Breast epithelium (tissue), 4 donors: ENCODE measurements around the gene ENHO. TPM values are rescaled to one million over a fixed set of nuclear protein-coding genes. Genes with fewer than 3 reads are reported as not detected.

Experiments used
- DNase-seq, 2 donors: peaks; one replicate each; pipeline ENCODE4 v3.0.0-alpha.2; 2019; ENCODE audit warnings: low spot score in 2 of 2
- H3K27ac ChIP-seq, 2 donors: fragments of 200-600 bp; sonication (generic) in 1 of 2; one replicate each; pipeline ENCODE4 v1.5.1; 2016 to 2019; ENCODE audit warnings: mild to moderate bottlenecking in 1 of 2
- H3K27me3 ChIP-seq, 2 donors: fragments of 200-600 bp; sonication (generic) in 1 of 2; one replicate each; pipeline versions ENCODE4 v1.5.1 to v1.6.0; 2017 to 2019; ENCODE audit warnings: control low read depth in 1 of 2, mild to moderate bottlenecking in 1 of 2
- H3K36me3 ChIP-seq: fragments of 200-600 bp; one replicate; pipeline ENCODE4 v1.5.1; 2019
- H3K4me1 ChIP-seq, 2 donors: fragments of 200-600 bp; sonication (generic); one replicate each; pipeline ENCODE4 v1.5.1; 2016 to 2019; ENCODE audit warnings: control low read depth in 1 of 2
- H3K4me3 ChIP-seq, 3 donors: fragments of 200-600 bp; sonication (generic); 1 replicate in 2 of 3; 2 replicates in 1 of 3; pipeline ENCODE4 v1.5.1; 2016 to 2019; ENCODE audit warnings: mild to moderate bottlenecking in 3 of 3, moderate library complexity in 2 of 3
- H3K9me3 ChIP-seq, 2 donors: fragments of 200-600 bp; sonication (generic) in 1 of 2; one replicate each; pipeline ENCODE4 v1.5.1; 2016 to 2019; ENCODE audit warnings: control low read depth in 1 of 2
- POLR2A ChIP-seq: fragments of 450-650 bp; IDR thresholded peaks from one replicate; pipeline ENCODE4 v1.6.1; 2016; ENCODE audit warnings: antibody characterized with exemption, mild to moderate bottlenecking, moderate library complexity
- POLR2AphosphoS5 ChIP-seq, 3 donors: sonication (generic); formaldehyde crosslinking; IDR thresholded peaks; one replicate each; pipeline ENCODE4 v1.6.1; 2017; ENCODE audit warnings: antibody characterized with exemption in 3 of 3
- intact Hi-C: fragments of 100-400 bp; cut with DNase I; formaldehyde crosslinking; loops from one replicate; pipeline ENCODE4 v1.15.1; 2023; ENCODE audit warnings: low total_unique reads
- total RNA-seq, 3 donors: library from RNA; depleted of rRNA; stranded (reverse); fragments of >200 nt; gene quantifications; one replicate each; pipeline ENCODE4 v1.1.0, GENCODE V29; 2016
- TF ChIP-seq, protein P1 (sequence below), 3 donors: fragments of 450-650 bp; IDR thresholded peaks; one replicate each; pipeline ENCODE4 v1.5.1; 2016 to 2017; ENCODE audit warnings: antibody characterized with exemption in 3 of 3, mild to moderate bottlenecking in 3 of 3, moderate library complexity in 3 of 3

ENHO gene
- total RNA-seq, 3 donors from 2014 or later: 0.33 to 5.4 (median 1.8) TPM

DNA sequence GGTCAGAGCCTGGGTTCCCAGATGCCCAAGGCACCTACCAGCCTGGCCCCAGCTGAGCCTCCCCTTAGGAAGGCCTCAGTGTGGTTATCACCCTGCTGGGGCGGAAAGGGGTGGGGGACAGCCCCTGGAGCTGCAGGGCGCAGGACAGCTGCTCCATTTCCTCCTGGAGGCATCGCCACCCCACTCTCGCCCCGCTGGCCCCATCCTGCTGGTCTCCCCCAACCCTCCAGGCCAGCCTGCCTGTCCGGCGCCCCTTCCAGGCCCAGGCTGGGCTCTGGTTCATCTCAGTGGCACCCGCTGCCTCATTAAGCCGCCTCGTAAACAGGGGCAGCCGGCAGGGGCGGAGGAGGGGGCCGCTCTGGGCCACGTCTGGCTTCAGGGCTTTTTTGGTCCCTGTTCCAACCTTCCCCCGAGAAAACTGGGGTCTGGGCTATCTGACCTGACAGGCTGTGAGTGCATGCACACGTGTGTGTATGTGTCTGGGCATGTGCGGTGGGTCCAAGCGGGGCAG lies 30.8 kb upstream of the ENHO start:
- H3K4me3 ChIP-seq: no peak overlapping the region
- no peak for DNase-seq

GRCh38 chr9:34552986-34553385 lies 30.2 kb upstream of the ENHO start:
- no peak overlapping the region for H3K27ac ChIP-seq
- no peaks in the 10 kb centered on the region for H3K27me3 ChIP-seq
- H3K36me3 ChIP-seq: no peaks in the 10 kb centered on the region
- TF ChIP-seq POLR2AphosphoS5 (IDR thresholded peaks at IDR 0.05): no peak
- TF ChIP-seq, protein P1, sequence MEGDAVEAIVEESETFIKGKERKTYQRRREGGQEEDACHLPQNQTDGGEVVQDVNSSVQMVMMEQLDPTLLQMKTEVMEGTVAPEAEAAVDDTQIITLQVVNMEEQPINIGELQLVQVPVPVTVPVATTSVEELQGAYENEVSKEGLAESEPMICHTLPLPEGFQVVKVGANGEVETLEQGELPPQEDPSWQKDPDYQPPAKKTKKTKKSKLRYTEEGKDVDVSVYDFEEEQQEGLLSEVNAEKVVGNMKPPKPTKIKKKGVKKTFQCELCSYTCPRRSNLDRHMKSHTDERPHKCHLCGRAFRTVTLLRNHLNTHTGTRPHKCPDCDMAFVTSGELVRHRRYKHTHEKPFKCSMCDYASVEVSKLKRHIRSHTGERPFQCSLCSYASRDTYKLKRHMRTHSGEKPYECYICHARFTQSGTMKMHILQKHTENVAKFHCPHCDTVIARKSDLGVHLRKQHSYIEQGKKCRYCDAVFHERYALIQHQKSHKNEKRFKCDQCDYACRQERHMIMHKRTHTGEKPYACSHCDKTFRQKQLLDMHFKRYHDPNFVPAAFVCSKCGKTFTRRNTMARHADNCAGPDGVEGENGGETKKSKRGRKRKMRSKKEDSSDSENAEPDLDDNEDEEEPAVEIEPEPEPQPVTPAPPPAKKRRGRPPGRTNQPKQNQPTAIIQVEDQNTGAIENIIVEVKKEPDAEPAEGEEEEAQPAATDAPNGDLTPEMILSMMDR (IDR thresholded peaks at IDR 0.05): no peak
- TF ChIP-seq POLR2A: no peak
- no peak overlapping the region for H3K4me3 ChIP-seq
- intact Hi-C loops: no loop called here
- H3K4me1 ChIP-seq: no peaks in the 10 kb centered on the region
- DNase-seq: no peak
- H3K9me3 ChIP-seq: no peaks in the 10 kb centered on the region

More for the DNA sequence above, 30.8 kb upstream of the ENHO start:
- TF ChIP-seq POLR2A (no peak), POLR2AphosphoS5 (IDR thresholded peaks at IDR 0.05) (no peak)
- TF ChIP-seq, protein P1 (IDR thresholded peaks at IDR 0.05): no peak
- H3K9me3 ChIP-seq: no peaks in the 10 kb centered on the region
- H3K27ac ChIP-seq: no peak overlapping the region
- H3K27me3 ChIP-seq: no peaks in the 10 kb centered on the region
- no peaks in the 10 kb centered on the region for H3K4me1 ChIP-seq
- intact Hi-C loops: no loop called here
- H3K36me3 ChIP-seq: no peaks in the 10 kb centered on the region

- no peak for TF ChIP-seq POLR2AphosphoS5 (IDR thresholded peaks at IDR 0.05)
- TF ChIP-seq POLR2A: no peak
- TF ChIP-seq, protein P1 (IDR thresholded peaks at IDR 0.05): no peak
- H3K9me3 ChIP-seq: no peaks in the 10 kb centered on the region
- DNase-seq: no peak
Measured at GRCh38 chr9:34552606-34552981, 29.8 kb upstream of the ENHO start.

GRCh38 chr9:34551751-34552605 lies 29.2 kb upstream of the ENHO start:
- DNase-seq: no peak
- TF ChIP-seq POLR2AphosphoS5 (IDR thresholded peaks at IDR 0.05): no peak
- no peak for TF ChIP-seq POLR2A
- TF ChIP-seq, protein P1 (IDR thresholded peaks at IDR 0.05): no peak
- H3K4me3 ChIP-seq: no peak overlapping the region
- intact Hi-C loops: no loop called here
- no peak overlapping the region for H3K27ac ChIP-seq
- no peaks in the 10 kb centered on the region for H3K36me3 ChIP-seq
- H3K27me3 ChIP-seq: no peaks in the 10 kb centered on the region
- H3K4me1 ChIP-seq: no peaks in the 10 kb centered on the region
- no peaks in the 10 kb centered on the region for H3K9me3 ChIP-seq

More at GRCh38 chr9:34552606-34552981, 29.8 kb upstream of the ENHO start:
- Histone ChIP-seq H3K27ac (no peak overlapping the region), H3K36me3 (no peaks in the 10 kb centered on the region), H3K27me3 (no peaks in the 10 kb centered on the region), H3K4me3 (no peak overlapping the region), H3K4me1 (no peaks in the 10 kb centered on the region)
- intact Hi-C loops: no loop called here

DNA sequence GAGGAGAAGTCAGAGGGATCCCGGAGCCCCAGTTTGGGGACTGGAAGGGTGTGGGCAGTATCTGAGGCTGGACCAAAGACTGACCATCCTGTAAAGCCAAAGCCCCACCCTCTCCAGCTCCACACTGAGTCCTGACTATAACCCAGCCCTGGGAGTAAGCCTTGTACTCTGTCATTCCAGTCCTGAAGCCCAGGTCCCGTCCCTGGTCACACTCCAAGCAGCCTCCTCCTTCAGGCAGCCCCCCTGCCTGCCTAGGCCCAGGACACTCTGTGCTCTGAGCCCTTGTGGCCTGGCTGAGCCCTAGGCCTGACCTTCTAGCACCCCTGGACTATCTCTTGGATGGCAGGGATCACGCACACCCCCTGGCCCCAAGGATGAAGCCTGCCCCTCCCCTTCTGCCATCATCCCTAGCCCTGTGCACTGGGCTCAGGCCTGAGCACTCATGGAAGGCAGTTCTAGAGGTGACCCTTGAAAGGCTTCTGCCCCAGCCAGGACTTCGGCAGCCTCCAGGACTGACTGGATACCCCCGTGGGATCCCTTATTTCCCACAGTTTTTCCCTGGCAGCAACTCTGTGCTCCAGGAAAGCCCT lies 28.0 kb upstream of the ENHO start:
- Histone ChIP-seq H3K9me3 (no peaks in the 10 kb centered on the region), H3K4me1 (no peaks in the 10 kb centered on the region), H3K36me3 (no peaks in the 10 kb centered on the region), H3K27me3 (no peaks in the 10 kb centered on the region), H3K27ac (no peak overlapping the region), H3K4me3 (no peak overlapping the region)
- intact Hi-C loops: no loop called here
- TF ChIP-seq POLR2AphosphoS5 (IDR thresholded peaks at IDR 0.05): no peak
- TF ChIP-seq, protein P1 (IDR thresholded peaks at IDR 0.05): no peak
- TF ChIP-seq POLR2A: no peak
- no peak for DNase-seq
